Measurements from ENCODE around the gene VAMP7. TPM values are rescaled to one million over a fixed set of nuclear protein-coding genes. Genes with fewer than 3 reads are reported as not detected.
"Not testable (repeated sequence)": the region's sequence is repeated elsewhere in the genome, so short reads cannot be mapped to it uniquely, and the experiment has no call there.

The VAMP7 gene
- total and polyA plus RNA-seq, 4 donors, result 38.3 to 53.2 (median 38.8) TPM

DNA sequence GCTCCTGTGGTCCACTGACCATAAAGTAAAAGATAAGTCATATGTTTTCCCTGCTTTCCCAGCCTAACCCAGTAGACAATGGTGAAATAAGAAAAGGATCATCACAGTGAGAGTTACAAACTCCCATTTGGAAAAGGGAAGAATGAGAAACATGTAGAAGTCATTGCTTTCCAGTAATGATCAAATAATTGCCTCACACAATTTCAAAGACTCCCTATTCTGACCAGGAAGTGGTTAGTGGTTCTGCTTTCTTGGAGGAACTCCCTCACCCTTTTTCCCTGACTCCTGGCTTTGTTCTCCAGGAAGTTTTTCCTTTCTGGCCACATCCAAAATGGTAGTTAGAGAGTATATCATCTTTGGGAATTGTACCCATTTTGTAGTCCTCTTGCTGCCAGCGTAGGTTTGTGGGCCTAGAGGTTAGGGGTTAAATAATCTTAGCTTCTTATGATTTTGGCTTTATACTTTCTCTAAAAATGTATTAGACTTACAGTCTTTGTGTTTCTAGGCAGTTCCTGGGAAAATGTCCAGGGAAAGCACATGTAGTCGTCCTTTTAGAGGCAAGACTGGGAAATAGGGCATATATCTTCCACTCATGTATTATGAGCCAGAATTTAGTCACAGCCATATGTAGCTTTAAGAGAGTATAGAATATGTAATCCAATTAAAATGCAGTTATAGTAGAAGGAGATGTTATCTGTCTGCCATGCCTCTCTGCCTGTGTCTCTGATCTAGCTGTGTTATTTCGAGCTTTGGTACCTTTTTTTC lies 10.5 kb downstream of the VAMP7 start:
- no peaks in the 10 kb centered on the region for H3K9me3 ChIP-seq (ENCODE audit: control insufficient read depth, low read length)
- intact Hi-C loops (cut with DNase I), result no loop called here
- WGBS, 2 donors, result 24 to 32% methylated on average over 3 of the region's 3 CpGs
- DNase-seq, result no peak
- H3K4me3 ChIP-seq (ENCODE audit: low read length in 2 of 2), result no peak overlapping the region
- no peak overlapping the region for H3K27ac ChIP-seq (ENCODE audit: low read depth in 1 of 2, low read length in 2 of 2)
- no peaks in the 10 kb centered on the region for H3K36me3 ChIP-seq (ENCODE audit: control insufficient read depth in 1 of 2, insufficient read depth in 2 of 2, low read length in 1 of 2)
- no peak for ATAC-seq (ENCODE audit: low FRiP score)
- H3K27me3 ChIP-seq (ENCODE audit: control insufficient read depth in 1 of 2, insufficient read depth in 2 of 2, low read length in 1 of 2), result no peaks in the 10 kb centered on the region
- H3K4me1 ChIP-seq (ENCODE audit: control insufficient read depth in 1 of 2, insufficient read depth in 2 of 2, low read length in 2 of 2), result no peaks in the 10 kb centered on the region

DNA sequence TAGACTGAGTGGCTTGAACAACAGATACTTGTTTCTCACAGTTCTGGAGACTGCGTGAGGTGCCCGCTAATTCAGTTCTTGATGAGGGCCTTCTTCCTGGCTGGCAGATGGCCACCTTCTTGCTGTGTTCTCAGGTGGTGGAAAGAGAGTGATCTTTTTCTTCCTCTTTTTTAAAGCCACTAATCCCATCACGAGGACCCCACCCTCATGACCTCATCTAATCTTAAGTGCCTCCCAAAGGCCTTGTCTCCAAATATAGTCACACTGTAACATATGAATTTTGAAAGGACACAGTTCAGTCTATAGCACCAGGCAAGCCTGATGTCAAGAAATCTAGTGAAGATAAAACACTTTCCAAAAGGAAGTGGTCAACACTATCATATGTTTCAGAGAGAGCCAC lies 12.4 kb downstream of the VAMP7 start:
- Histone ChIP-seq H3K9me3 (ENCODE audit: control insufficient read depth, low read length) (no peaks in the 10 kb centered on the region), H3K4me3 (ENCODE audit: low read length in 2 of 2) (no peak overlapping the region), H3K27ac (ENCODE audit: low read depth in 1 of 2, low read length in 2 of 2) (no peak overlapping the region), H3K4me1 (ENCODE audit: control insufficient read depth in 1 of 2, insufficient read depth in 2 of 2, low read length in 2 of 2) (no peaks in the 10 kb centered on the region), H3K36me3 (ENCODE audit: control insufficient read depth in 1 of 2, insufficient read depth in 2 of 2, low read length in 1 of 2) (no peaks in the 10 kb centered on the region), H3K27me3 (ENCODE audit: control insufficient read depth in 1 of 2, insufficient read depth in 2 of 2, low read length in 1 of 2) (no peaks in the 10 kb centered on the region)
- DNase-seq, result no peak
- WGBS, 2 donors, result 50 to 66% methylated on average over 3 of the region's 3 CpGs
- intact Hi-C loops (cut with DNase I), result no loop called here
- no peak for ATAC-seq (ENCODE audit: low FRiP score)

DNA sequence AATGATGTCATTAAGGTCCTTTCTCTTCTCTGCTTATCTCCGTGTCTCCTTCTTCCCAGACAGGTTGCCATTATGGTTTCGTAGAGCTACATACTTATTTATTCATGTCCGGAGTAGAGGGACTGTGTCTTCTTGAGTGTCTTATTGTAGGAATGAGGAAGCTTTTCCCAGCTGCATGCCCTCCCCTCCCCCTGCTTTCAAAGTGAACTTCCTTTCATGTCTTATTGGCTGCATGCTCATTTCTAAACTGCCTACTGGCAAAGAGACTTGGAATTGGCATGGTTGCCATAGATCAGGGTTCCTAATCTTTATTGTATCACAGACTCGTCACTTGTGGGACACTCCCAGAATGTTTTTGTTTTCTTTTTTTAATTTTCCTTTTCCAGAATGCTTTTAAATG lies 15.4 kb downstream of the VAMP7 start:
- Histone ChIP-seq H3K27ac (ENCODE audit: low read depth in 1 of 2, low read length in 2 of 2) (no peak overlapping the region), H3K4me3 (ENCODE audit: low read length in 2 of 2) (no peak overlapping the region), H3K36me3 (ENCODE audit: control insufficient read depth in 1 of 2, insufficient read depth in 2 of 2, low read length in 1 of 2) (no peaks in the 10 kb centered on the region), H3K9me3 (ENCODE audit: control insufficient read depth, low read length) (no peaks in the 10 kb centered on the region), H3K4me1 (ENCODE audit: control insufficient read depth in 1 of 2, insufficient read depth in 2 of 2, low read length in 2 of 2) (no peaks in the 10 kb centered on the region), H3K27me3 (ENCODE audit: control insufficient read depth in 1 of 2, insufficient read depth in 2 of 2, low read length in 1 of 2) (no peaks in the 10 kb centered on the region)
- WGBS, 2 donors, result 74 to 86% methylated on average over 4 of the region's 4 CpGs
- DNase-seq, result no peak
- ATAC-seq (ENCODE audit: low FRiP score), result no peak
- intact Hi-C loops (cut with DNase I), result no loop called here

DNA sequence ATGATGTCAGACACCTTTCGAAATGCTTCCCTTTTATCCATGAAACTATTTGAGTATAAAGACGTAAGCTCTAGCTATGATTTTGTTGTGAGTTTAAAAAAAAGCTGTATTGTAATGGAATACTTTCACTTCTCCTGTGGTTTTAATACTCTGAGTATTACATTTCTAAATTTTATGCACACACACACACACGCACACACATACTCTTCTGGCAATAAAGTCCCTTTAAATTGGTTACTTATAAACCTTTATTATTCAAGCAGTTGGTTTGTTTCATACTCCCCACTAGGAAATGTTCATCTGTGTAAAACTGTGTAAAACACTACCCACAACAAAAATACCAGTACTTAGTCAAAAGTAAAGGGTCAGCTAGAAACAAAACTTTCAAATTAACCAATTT lies 18.2 kb downstream of the VAMP7 start:
- Histone ChIP-seq H3K9me3 (ENCODE audit: control insufficient read depth, low read length) (no peaks in the 10 kb centered on the region), H3K4me3 (ENCODE audit: low read length in 2 of 2) (no peak overlapping the region), H3K27ac (ENCODE audit: low read depth in 1 of 2, low read length in 2 of 2) (no peak overlapping the region), H3K36me3 (ENCODE audit: control insufficient read depth in 1 of 2, insufficient read depth in 2 of 2, low read length in 1 of 2) (no peaks in the 10 kb centered on the region), H3K4me1 (ENCODE audit: control insufficient read depth in 1 of 2, insufficient read depth in 2 of 2, low read length in 2 of 2) (no peaks in the 10 kb centered on the region), H3K27me3 (ENCODE audit: control insufficient read depth in 1 of 2, insufficient read depth in 2 of 2, low read length in 1 of 2) (no peaks in the 10 kb centered on the region)
- 74 to 84% methylated on average over 3 of the region's 3 CpGs for WGBS, 2 donors
- intact Hi-C loops (cut with DNase I), result no loop called here
- ATAC-seq (ENCODE audit: low FRiP score) (no peak), DNase-seq (no peak)

- Histone ChIP-seq H3K4me3 (ENCODE audit: low read length in 2 of 2) (no peak overlapping the region), H3K27me3 (ENCODE audit: control insufficient read depth in 1 of 2, insufficient read depth in 2 of 2, low read length in 1 of 2) (no peaks in the 10 kb centered on the region), H3K4me1 (ENCODE audit: control insufficient read depth in 1 of 2, insufficient read depth in 2 of 2, low read length in 2 of 2) (no peaks in the 10 kb centered on the region), H3K36me3 (ENCODE audit: control insufficient read depth in 1 of 2, insufficient read depth in 2 of 2, low read length in 1 of 2) (no peaks in the 10 kb centered on the region), H3K9me3 (ENCODE audit: control insufficient read depth, low read length) (no peaks in the 10 kb centered on the region), H3K27ac (ENCODE audit: low read depth in 1 of 2, low read length in 2 of 2) (no peak overlapping the region)
- DNase-seq, result no peak
- intact Hi-C loops (cut with DNase I), result no loop called here
- no peak for ATAC-seq (ENCODE audit: low FRiP score)
- 87 to 91% methylated on average over 2 of the region's 2 CpGs for WGBS, 2 donors
These were observed 19.6 kb downstream of the VAMP7 start for GRCh38 chrX:155900765-155901164.

- DNase-seq; H3K4me1 ChIP-seq (ENCODE audit: control insufficient read depth in 1 of 2, insufficient read depth in 2 of 2, low read length in 2 of 2); H3K36me3 ChIP-seq (ENCODE audit: control insufficient read depth in 1 of 2, insufficient read depth in 2 of 2, low read length in 1 of 2); H3K4me3 ChIP-seq (ENCODE audit: low read length in 2 of 2); H3K9me3 ChIP-seq (ENCODE audit: control insufficient read depth, low read length); ATAC-seq (ENCODE audit: low FRiP score); H3K27ac ChIP-seq (ENCODE audit: low read depth in 1 of 2, low read length in 2 of 2); intact Hi-C loops (cut with DNase I); H3K27me3 ChIP-seq (ENCODE audit: control insufficient read depth in 1 of 2, insufficient read depth in 2 of 2, low read length in 1 of 2): not testable (repeated sequence)
- 95 to 96% methylated on average over 17 to 26 of the region's 26 CpGs for WGBS, 2 donors
These were observed 26.5 kb downstream of the VAMP7 start for GRCh38 chrX:155907661-155908060.

- no peak overlapping the region for H3K27ac ChIP-seq (ENCODE audit: low read depth in 1 of 2, low read length in 2 of 2)
- H3K9me3 ChIP-seq (ENCODE audit: control insufficient read depth, low read length), result no peaks in the 10 kb centered on the region
- H3K27me3 ChIP-seq (ENCODE audit: control insufficient read depth in 1 of 2, insufficient read depth in 2 of 2, low read length in 1 of 2), result no peaks in the 10 kb centered on the region
- 66 to 81% methylated on average over 2 of the region's 2 CpGs for WGBS, 2 donors
- intact Hi-C loops (cut with DNase I), result no loop called here
- DNase-seq (no peak), ATAC-seq (ENCODE audit: low FRiP score) (no peak)
- no peaks in the 10 kb centered on the region for H3K36me3 ChIP-seq (ENCODE audit: control insufficient read depth in 1 of 2, insufficient read depth in 2 of 2, low read length in 1 of 2)
- no peak overlapping the region for H3K4me3 ChIP-seq (ENCODE audit: low read length in 2 of 2)
- no peaks in the 10 kb centered on the region for H3K4me1 ChIP-seq (ENCODE audit: control insufficient read depth in 1 of 2, insufficient read depth in 2 of 2, low read length in 2 of 2)
These were observed 42.1 kb downstream of the VAMP7 start for GRCh38 chrX:155923200-155923599.

DNA sequence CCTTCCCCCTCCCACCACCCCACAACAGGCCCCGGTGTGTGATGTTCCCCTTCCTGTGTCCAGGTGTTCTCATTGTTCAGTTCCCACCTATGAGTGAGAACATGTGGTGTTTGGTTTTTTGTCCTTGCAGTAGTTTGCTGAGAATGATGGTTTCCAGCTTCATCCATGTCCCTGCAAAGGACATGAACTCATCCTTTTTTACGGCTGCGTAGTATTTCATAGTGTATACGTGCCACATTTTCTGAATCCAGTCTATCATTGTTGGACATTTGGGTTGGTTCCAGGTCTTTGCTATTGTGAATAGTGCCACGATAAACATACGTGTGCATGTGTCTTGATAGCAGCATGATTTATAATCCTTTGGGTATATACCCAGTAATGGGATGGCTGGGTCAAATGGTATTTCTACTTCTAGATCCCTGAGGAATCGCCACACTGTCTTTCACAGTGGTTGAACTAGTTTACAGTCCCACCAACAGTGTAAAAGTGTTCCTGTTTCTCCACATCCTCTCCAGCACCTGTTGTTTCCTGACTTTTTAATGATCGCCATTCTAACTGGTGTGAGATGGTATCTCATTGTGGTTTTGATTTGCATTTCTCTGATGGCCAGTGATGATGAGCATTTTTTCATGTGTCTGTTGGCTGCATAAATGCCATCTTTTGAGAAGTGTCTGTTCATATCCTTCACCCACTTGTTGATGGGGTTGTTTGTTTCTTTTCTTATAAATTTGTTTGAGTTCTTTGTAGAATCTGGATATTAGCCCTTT lies 49.9 kb downstream of the VAMP7 start:
- H3K27ac ChIP-seq (ENCODE audit: low read depth in 1 of 2, low read length in 2 of 2); H3K27me3 ChIP-seq (ENCODE audit: control insufficient read depth in 1 of 2, insufficient read depth in 2 of 2, low read length in 1 of 2); intact Hi-C loops (cut with DNase I); ATAC-seq (ENCODE audit: low FRiP score); H3K4me1 ChIP-seq (ENCODE audit: control insufficient read depth in 1 of 2, insufficient read depth in 2 of 2, low read length in 2 of 2); H3K36me3 ChIP-seq (ENCODE audit: control insufficient read depth in 1 of 2, insufficient read depth in 2 of 2, low read length in 1 of 2); DNase-seq; H3K9me3 ChIP-seq (ENCODE audit: control insufficient read depth, low read length); H3K4me3 ChIP-seq (ENCODE audit: low read length in 2 of 2): not testable (repeated sequence)
- 91 to 92% methylated on average over 6 to 7 of the region's 8 CpGs for WGBS, 2 donors

GRCh38 chrX:155938132-155938531 lies 57.0 kb downstream of the VAMP7 start:
- no peak for DNase-seq

More at GRCh38 chrX:155938132-155938531, 57.0 kb downstream of the VAMP7 start:
- Histone ChIP-seq H3K27ac (ENCODE audit: low read depth in 1 of 2, low read length in 2 of 2) (no peak overlapping the region), H3K4me3 (ENCODE audit: low read length in 2 of 2) (no peak overlapping the region), H3K27me3 (ENCODE audit: control insufficient read depth in 1 of 2, insufficient read depth in 2 of 2, low read length in 1 of 2) (no peaks in the 10 kb centered on the region), H3K36me3 (ENCODE audit: control insufficient read depth in 1 of 2, insufficient read depth in 2 of 2, low read length in 1 of 2) (no peaks in the 10 kb centered on the region), H3K9me3 (ENCODE audit: control insufficient read depth, low read length) (peaks cover 2% of the 10 kb centered on the region), H3K4me1 (ENCODE audit: control insufficient read depth in 1 of 2, insufficient read depth in 2 of 2, low read length in 2 of 2) (no peaks in the 10 kb centered on the region)
- intact Hi-C loops (cut with DNase I), result no loop called here
- ATAC-seq (ENCODE audit: low FRiP score), result no peak
